NCI-H2081 treated with DMSO at 0.1 percent for 48 hours (cell line): ENCODE data around the gene EVA1C.
"Not testable (repeated sequence)": the region's sequence is repeated elsewhere in the genome, so short reads cannot be mapped to it uniquely, and the experiment has no call there.

Experiments
- DNase-seq: peaks from one replicate; lab custom pipeline; 2025; lab: John Stamatoyannopoulos, UW

Gene EVA1C

GRCh38 chr21:32462564-32462963, 50.1 kb downstream of the EVA1C start:
- DNase-seq = not testable (repeated sequence)

DNA sequence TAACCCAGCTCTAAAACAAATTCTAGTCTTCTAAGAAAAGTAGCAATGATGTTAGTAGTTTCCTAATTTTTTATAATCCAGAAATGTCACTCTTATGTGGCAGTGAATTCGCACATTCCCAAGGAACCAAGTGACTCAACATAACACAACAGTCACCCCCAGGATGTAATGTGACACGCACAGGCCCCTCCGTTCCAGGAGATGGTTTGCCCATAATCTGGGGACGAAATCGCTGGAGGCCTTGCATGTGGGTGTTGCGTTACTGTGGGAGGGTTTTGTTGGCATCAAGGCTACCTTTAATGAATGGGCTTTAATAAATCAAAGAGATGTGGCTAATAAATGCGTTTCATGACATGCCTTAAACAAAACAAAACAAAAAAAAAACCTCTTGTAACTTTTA, 50.9 kb downstream of the EVA1C start:
- DNase-seq = no peak

DNA sequence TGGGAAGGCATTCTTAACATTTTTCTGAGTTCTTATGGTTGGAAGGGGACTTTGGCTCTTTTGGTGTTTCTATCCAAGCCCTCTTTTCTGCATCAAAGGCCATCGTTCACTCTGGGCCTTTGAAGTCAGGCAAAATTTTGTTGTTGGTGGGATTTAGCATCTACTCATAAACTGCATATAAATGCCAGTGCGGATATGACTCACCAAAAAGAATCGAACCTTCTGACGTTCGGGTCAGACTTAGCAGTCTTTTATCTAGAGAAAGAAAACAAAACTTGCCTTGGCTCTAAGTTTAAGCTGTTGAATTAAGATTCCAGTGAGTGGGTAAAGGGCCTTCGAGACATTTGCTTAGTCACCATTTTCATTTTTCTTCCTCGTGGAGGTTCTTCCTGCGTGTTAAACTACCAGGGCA, 51.4 kb downstream of the EVA1C start:
- DNase-seq = no peak

DNA sequence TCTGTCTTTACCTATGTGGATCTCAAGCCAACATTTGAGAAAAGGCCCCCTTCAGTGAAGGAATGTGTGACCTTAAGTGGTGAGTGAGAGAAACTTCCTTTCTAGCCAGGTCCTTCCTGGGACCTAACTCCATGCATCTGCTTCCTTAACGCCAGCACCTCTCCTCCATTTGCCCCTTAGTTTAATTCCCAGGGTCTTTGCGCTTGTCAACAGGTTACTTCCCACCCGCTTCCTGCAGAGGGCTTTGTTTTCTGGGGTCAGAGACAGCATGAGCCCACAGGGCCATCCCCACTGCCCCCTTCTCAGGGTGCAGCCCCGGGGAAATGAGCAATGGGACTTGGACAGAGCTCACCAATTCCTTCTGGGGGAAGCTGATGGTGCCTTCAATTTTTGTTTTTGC, 54.8 kb downstream of the EVA1C start:
- no peak for DNase-seq

DNA sequence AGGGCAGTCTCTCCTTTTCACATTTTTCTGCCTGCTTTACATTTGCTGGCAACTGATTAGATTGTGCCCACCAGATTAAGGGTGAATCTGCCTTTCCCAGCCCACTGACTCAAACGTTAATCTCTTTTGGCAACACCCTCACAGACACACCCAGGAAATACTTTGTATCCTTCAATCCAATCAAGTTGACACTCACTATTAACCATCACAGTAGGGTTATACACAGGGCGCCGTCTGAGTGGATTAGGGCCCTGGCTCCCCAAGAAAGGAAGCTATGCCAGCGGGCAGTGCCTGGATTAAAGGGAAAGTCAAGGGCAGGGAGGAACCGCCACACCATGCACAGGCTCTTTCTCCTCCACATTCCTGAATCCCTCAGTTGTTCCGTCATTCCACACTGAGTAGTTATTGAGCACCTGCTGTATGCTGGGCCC, 56.2 kb downstream of the EVA1C start:
- no peak for DNase-seq

GRCh38 chr21:32469628-32470027, 57.1 kb downstream of the EVA1C start:
- no peak for DNase-seq

- DNase-seq = no peak
Observed at GRCh38 chr21:32470206-32470605, 57.7 kb downstream of the EVA1C start.

GRCh38 chr21:32472890-32473765, 60.6 kb downstream of the EVA1C start:
- DNase-seq = no peak

DNA sequence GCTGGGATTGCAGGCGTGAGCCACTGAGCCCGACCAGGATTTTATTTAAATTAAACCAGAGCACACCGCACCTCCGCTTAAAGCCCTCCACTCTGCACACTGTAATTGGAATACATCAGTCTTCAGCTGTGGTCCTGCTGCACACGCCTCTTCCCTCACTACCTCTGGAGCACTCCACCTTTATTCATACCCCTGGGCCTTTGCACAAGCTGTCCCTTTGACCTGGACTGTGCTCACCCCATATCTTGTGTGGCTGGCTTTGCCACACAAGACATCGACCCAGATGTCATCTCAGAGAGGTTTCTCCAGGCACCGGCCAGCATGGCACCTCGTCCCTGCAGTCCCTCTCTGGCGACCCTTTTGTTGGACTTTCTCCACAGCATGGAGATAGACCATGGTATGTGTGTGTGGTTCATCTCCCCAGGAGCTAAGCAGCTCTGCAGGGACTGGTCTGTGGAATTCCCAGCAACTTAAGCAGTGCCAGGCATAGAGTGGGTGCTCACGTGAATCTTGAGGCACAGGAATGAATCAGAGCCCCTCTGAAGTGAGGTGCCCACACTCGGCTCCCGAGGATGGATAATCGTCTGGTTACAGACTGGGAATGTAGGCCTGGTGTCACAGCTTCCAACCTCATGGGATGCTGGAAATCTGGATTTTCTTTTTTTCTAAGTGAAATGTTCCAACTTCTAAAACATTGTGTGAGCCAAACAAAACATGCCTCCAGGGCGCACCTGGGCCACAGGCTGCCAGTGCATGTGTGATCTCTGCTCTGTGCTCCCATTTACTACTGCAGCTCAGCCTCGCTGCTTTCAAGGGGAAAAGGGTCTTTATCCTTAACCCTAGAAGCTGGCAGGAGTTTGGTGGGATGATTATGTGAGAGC, 61.9 kb downstream of the EVA1C start:
- DNase-seq = no peak

GRCh38 chr21:32475162-32475812, 62.8 kb downstream of the EVA1C start:
- DNase-seq = no peak

- no peak for DNase-seq
Observed at GRCh38 chr21:32476661-32477423, 64.3 kb downstream of the EVA1C start.

GRCh38 chr21:32477424-32477745, 64.9 kb downstream of the EVA1C start:
- no peak for DNase-seq

DNA sequence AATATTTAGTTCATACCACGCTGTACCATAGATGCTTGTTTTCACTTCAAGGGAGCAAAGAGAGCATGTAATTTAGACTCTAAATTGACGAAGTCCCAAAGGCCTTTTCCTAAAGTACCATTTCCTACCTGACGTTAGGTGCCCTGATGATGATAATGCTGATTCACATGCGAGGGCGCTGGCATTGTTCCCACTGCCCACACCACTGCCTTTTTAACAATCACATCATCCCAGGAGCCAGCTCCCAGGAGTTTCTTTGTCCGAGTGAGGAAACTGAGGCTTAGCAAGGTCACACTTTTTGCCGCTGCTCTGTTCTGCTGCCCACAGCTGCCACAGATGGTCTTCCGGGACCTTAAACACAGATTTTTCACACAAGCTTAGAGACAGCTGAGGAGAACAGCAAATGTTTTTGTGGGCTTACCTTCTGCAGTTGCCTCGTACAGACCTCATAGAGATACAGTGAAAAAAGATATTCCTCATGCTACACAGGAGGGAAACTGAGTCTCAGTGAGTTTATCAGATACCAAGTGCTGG, 69.4 kb downstream of the EVA1C start:
- no peak for DNase-seq

DNA sequence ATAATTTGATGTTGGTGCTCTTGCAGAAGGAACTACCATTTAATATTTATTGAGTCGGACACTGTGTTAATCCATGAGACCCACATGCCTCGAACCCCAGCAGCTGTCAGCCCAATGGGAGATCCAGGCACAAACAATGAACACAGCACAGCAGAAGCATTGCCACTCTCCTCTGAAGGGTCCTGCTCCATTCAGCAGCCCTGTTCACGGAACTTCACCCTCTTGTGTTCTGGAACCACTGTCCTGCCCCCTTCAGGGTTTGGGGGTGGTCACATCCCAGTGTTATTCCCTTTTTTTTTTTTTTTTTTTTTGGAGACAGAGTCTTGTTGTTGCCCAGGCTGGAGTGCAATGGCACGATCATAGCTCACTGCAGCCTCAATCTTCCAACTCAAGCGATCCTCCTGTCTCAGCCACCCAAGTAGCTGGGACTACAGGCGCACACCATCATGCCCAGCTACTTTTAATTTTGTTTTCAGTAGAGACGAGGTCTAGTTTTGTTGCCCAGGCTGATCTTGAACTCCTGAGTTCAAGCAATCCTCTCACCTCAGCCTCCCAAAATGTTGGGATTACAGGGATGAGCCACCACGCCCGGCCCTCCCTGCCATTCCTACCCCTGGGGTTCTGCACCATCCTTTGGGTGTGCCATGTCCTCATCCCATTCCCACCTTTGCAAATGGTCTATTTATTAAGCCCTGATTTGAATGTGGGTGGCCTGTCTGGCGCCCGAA, 70.2 kb downstream of the EVA1C start:
- DNase-seq = no peak

GRCh38 chr21:32483293-32483595, 70.7 kb downstream of the EVA1C start:
- no peak for DNase-seq

DNA sequence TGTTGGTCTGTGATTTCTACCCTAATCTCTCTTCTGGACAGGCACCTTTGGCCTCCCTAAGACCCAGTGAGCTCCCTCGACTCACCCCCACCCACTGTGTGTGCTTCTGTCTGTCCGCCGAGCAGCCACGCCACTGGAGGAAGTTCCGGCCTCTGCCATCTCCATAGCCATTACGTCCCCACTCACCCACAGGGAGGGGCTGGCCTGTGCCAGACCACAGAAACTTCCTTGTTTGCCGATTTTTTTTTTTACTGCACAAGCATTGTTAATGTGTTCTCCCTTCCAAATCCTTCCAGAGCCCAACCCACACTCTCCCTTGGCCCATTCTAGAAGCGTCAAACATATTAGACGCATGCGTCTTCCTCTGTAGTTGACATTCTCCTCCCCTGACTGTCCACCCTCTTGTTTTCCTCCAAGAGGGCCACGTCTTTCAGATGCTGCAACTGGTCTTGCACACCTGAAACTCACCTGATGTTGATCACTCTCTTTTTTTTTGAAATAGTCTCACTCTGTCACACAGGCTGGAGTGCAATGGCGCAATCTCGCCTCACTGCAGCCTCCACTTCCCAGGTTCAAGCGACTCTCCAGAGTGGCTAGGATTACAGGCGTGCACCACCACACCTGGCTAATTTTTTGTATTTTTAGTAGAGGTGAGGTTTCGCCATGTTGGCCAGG, 72.3 kb downstream of the EVA1C start:
- DNase-seq = no peak

- no peak for DNase-seq
Observed at GRCh38 chr21:32492376-32492775, 79.9 kb downstream of the EVA1C start.

GRCh38 chr21:32494934-32495709, 82.6 kb downstream of the EVA1C start:
- no peak for DNase-seq

DNA sequence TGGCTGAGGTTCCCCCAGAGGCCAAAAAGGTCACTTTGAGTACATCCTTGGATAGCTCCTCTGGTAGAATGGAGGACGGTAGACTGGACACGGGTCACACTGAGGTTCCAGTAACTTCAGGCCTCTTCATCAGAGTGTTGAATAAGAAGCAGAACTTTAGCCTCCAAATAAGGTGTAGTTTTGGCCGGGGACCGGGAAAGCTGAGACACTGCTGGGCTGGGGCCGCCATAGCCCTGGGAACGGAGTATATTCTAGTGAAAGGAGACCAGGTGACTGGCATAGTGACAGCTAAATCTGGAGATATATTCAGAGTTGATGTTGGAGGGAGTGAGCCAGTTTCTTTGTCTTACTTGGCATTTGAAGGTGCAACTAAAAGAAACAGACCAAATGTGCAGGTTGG, 84.1 kb downstream of the EVA1C start:
- no peak for DNase-seq
